Activated CD4-positive, alpha-beta T cell treated with anti-CD3 and anti-CD28 coated beads, Interleukin-2, Interleukin-4, amounts not matched to agents 100 ng/mL and 50 ng/mL, durations not matched to agents 16 hours and 8 hours (primary cell): ENCODE results near the gene SNX27.
"Not testable (repeated sequence)": the region's sequence is repeated elsewhere in the genome, so short reads cannot be mapped to it uniquely, and the experiment has no call there.

Experiments
- DNase-seq: peaks from one replicate; pipeline ENCODE4 v3.0.0-alpha.2; 2020; ENCODE audit warnings: low spot score

SNX27 gene

DNA sequence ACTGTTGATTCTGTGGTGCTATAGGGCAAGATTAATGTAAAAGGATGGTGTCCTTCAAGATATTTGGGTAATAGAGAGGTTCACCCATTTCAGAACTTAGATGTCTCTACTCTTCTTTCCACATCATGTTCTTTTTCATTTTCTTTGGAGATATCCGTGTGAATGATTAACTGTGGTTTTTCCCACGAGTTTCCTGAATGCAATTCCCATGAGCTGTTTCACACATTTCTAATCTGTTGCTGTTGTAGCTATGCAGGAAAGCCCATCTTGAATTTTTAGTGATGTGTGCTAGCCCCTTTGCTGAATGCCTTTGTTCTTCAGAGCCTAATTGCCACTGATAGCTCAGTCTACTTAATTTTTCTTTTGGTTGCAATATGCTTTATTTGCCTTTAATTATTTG is 27.6 kb downstream of the SNX27 start:
- DNase-seq = no peak

DNA sequence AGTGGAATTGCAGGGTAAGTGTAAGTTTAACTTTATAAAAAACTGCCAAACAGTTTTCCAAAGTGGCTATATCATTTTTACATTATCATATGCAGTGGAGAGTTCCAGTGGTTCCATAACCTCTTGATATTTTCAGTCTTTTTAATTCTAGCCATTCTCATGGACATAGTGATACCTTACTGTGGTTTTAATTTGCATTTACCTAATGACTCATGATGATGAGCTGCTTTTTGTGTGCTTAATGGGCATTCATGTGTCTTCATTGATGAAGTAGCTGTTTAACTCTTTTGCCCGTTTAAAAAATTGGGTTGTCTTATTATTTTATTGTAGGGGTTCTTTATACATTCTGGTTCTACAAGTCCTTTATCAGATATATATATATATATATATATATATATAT is 29.4 kb downstream of the SNX27 start:
- no peak for DNase-seq

DNA sequence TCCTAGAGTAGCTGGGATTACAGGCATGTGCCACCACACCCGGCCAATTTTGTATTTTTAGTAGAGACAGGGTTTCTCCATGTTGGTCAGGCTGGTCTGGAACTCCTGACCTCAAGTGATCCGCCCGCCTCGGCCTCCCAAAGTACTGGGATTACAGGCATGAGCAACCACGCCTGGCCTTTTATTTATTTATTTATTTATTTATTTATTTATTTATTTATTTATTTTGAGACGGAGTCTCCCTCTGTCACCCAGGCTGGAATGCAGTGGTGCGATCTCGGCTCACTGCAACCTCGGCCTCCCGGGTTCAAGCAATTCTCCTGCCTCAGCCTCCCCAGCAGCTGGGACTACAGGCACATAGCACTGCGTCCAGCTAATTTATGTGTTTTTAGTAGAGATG is 31.2 kb downstream of the SNX27 start:
- not testable (repeated sequence) for DNase-seq

DNA sequence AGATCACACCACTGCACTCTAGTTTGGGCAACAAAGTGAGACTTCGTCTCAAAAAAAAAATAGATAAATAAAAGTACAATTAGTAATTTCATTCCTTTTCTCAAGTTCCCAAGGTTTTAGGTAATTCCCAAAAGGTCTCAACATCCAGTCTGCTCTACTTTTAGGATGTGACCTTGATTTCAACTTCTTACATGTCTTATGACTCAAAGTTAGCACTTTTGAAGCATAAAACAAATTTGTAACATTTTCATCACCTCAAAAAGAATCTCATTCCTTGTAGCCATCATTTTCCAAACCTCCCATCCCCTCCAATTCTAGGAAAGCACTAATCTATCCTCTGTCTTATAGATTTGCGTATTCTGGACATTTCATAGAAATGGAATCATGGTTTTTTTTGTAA is 32.2 kb downstream of the SNX27 start:
- DNase-seq = no peak

DNA sequence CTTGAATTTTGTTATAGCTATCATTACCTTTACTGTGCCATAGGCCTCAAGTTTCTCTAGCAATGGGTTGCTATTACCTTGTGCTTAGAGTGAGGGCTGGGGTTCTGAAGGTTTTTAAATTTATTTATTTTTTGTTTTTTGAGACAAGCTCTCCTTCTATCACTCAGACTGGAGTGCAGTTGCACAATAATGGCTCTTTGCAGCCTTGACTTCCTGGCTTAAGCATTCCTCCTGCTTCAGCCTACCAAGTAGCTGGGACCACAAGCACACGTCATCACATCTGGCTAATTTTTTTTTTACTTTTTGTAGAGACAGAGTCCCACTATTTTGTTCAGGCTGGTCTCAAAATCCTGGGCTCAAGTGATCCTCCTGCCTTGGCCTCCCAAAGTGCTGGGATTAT is 41.5 kb downstream of the SNX27 start:
- no peak for DNase-seq

DNA sequence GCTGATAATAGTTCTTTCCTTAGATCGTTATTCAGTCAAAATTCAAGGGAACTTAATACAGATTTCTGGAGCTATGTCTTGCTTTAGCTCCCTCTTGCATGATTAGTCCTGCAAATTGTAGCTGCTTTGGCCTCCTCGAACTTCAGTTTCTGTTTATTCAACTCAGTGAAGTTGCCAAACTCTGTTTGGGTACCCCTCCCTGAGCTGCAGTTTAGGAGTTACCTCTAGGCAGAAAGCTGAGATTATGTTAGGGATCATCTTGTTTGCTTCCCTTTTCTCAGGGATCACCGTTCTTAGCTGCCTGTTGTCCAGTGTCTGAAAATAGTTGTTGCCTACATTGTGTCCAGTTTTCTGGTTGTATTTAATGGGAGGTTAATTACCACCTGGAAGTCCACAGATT is 43.5 kb downstream of the SNX27 start:
- DNase-seq = no peak

DNA sequence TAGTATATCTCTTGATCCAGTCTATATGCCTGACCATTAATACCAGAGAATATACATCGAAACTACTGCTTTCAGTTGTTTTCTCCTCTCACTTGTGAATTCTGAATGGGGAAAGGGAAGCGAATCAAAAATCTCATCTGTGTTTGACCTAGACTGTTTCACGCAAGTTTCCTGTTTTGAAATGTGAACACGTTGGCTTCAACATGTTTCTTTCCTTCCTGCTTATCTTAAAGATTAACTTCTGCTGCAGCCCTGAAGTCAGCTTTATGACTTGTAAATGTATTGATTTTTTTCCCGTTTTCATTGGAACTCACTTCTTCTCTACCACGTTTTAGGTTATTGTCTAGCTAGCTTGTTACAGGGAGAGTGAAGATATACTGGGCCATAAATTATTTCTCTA is 49.9 kb downstream of the SNX27 start:
- no peak for DNase-seq

DNA sequence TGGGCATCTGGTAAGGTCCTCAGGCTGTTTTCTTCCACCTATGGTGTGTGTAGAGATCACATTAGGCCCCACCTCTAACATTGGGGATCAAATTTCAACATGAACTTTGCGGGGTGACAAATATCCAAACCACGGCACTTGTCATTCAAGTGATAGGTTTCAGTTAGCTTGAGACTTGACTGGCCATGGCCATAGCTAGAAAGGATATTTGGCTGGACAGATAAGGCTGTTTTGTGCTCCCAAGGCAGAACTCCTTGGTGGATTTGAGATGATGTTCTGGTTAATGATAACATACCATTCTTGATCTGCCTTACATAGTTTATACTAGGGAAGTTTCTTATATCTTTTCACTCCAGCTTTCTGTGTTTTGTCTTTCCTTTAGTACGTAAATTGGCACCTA is 56.2 kb downstream of the SNX27 start:
- no peak for DNase-seq

DNA sequence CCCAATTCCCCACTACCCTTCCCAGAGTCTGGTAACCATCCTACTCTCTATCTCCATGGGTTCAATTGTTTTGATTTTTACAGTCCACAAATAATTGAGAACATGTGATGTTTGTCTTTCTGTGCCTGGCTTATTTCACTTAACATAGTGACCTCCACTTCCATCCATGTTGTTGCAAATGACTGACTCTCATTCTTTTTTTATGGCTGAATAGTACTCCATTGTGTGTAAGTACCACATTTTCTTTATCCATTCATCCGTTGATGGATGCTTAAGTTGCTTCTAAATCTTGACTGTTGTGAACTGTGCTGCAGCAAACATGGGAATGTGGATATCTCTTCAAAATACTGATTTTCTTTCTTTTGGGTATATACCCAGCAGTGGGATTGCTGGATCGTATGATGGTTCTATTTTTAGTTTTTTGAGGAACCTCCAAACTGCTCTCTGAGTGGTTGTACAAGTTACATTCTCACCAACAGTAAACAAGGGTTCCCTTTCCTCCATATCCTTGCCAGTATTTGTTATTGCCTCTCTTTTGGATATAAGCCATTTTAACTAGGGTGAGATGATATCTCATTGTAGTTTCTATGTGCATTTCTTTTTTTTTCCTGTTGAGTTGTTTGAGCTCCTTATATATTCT is 58.3 kb downstream of the SNX27 start:
- DNase-seq = not testable (repeated sequence)

DNA sequence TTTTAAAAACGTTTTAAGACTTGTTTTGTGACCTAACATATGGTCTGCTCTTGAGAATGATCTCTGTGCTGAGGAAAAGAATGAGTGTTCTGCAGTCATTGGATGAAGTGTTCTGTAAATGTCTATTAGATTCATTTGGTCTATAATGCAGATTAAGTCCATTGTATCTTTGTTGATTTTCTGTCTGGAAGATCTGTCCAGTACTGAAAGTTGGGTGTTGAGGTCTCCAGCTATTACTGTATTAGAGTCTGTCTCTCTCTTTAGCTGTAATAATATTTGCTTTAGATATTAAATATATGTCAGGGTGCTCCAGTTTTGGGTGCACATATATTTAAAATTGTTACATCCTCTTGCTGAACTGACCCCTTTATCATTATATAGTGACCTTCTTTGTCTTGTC is 61.6 kb downstream of the SNX27 start:
- DNase-seq = no peak

DNA sequence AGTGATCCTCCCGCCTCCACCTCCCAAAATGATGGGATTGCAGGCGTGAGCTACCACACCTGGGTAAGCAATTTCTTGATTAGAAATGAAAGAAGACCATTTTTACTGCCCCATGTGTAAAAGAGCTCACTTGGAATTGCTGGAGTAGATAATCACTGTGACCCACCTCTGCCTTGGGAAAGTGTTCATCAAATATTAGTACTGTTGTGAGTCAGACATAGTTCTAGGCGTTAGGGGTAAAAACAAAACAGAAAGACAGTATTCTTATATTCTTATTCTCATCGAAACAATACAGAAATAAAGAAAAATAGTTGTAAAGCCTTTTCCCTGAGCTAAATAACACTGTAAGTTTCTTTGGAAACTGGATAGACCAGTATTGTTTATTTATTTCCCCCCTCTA is 68.5 kb downstream of the SNX27 start:
- DNase-seq = no peak

DNA sequence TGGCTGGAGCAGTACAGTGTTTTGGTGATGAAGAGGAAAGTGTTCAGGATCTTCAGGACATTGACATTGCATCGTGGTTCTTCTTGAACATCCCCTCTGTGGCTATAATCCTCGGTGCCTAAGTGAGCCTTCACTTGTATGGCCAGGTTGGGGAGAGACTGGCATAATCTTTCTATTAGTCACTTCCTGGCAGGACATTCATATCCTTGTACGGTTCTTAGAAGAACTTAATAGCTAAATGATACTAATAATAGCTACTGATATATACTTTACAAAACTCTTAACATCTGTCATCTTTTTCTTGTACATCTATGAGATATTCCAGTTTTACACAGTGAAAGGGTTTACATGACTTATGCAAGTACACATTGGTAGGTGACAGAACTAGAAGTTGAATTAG is 69.0 kb downstream of the SNX27 start:
- no peak for DNase-seq

DNA sequence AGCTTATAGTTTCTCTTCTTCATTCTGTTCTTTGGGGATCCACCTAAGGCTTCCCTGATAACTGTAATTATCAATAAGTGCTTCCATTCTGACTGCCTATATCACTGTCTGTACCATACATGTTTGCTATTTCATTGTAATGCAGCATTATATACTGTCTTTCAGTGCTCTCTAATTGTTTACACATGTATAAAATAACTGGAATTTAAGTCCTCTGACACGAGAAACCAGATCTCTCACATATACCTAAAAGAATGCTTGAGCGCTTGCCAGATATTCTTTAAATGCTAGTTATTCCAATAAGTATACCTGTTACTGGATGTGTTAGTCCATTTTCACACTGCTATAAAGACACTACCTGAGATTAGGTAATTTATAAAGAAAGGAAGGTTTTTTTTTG is 70.1 kb downstream of the SNX27 start:
- no peak for DNase-seq

DNA sequence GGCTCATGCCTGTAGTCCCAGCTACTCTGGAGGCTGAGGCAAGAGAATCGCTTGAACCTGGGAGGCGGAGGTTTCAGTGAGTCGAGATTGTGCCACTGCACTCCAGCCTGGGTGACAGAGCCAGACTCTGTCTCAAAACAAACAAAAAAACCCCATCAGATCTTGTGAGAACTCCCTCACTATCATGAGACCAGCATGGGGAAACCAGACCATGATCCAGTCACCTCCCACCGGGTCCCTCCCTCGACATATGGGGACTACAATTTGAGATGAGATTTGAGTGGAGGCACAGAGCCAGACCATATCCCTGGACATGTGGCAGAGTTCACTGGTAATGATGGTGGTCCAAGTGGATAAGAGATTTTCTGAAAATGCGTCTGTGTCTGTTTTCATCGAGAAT is 71.1 kb downstream of the SNX27 start:
- not testable (repeated sequence) for DNase-seq

DNA sequence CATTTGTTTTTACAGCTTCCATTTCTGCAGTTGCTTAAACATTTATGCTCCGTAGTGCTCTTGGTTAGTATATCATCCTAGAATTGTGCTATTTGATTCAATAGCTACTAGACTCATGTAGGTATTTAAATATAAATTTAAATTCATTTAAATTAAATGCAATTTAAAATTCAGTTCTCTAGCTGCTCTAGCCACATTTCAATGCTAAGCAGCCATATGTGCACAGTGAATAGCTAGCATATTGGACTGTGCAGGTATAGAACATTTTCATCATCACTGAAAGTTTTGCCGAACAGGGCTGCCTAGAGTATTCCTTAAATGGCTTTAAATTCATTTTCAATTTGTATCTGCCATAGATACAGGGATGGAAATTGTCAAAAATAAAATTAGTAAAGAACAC is 72.3 kb downstream of the SNX27 start:
- DNase-seq = no peak

DNA sequence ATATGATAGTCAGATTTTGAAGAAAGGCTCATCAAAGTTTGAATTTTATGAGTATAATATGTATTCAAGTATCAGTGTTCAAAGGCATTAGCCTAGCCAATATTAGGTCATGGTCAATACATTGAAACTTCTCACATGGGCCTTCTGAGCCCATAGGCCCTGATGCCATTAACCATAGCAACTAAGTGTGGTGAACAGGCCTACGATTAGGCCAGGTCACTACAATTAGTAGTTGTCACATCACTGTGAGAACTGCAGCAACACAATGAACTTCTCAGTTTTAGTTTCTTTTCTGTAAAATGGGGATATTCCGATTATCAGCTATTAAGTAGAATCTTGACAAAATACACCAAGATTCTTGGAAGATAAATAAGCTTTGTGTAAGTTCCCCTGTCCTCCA is 74.7 kb downstream of the SNX27 start:
- no peak for DNase-seq

DNA sequence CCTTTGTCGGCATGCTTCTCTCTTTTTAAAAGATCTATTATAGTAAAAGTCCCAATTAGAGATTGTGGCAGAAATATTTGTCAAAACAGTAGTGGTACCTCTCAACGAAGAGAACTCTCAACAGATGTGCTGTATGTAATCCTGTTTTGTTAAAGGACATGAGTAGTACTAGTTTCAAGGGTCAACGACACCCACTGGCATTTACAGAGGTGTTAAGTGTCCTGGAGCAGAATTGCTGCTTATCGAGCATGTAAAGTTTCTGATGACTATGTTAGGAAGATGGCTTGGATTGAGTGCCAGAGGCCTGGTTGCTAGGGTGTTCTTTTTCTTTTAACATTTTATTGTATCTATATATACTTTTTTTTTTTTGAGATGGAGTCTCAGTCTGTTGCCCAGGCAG is 77.6 kb downstream of the SNX27 start:
- DNase-seq = no peak

DNA sequence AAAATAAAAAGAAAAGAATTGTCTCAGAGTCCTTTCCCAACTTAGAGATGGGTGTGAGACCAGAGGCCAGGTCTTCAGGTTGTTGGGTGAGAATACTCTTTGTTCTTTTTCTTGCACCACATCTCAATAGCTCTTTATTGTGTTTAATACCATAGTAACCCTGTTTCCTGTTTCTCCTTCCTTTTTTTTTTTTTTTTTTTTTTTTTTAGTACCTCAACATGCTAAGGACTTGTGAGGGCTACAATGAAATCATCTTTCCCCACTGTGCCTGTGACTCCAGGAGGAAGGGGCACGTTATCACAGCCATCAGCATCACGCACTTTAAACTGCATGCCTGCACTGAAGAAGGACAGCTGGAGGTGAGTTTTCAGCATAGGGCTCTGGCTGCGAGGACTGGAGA is 80.4 kb downstream of the SNX27 start:
- DNase-seq = no peak

DNA sequence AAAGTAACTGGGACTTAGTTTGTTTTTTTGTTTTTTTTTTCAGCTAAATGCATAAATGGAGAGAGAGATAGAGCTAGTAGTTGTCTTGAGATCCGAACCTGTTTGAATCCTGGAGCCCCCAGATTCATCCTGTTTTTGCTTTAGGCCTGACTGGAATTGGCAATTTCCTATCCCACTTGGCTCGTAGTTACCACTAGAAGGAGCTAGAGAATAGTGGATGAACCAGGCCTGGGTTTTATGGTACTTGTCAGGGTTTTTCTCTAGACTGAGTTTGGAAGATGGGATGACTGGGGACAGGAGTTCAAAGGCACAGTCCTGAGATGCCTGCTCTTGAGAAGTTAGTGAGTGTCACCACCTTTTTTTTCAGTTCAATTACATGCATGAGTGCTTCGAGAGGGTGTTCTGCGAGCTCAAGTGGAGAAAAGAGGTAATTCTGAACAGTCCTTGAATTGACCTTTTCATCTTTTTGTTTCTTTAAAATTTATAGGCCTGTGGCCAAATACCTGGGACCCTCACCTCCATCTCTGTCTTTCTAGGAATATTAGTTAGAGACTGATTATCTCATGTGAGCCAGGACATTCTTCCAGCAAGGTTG is 81.3 kb downstream of the SNX27 start:
- no peak for DNase-seq

DNA sequence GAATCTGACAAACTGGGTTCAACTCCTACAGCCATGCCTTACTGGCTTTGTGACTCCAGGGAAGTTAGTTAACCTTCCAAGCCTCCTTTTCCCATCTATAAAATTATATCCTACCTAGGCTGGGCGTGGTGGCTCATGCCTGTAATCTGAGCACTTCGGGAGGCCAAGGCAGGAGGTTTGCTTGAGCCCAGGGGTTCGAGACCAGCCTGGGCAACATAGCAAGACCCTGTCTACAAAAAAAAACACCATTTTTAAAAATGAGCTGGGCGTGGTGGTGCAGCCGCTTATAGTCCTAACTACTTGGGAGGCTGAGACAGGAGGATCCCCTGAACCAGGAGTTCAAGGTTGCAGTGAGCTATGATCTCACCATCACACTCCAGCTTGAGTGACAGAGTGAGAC is 89.7 kb downstream of the SNX27 start:
- no peak for DNase-seq

DNA sequence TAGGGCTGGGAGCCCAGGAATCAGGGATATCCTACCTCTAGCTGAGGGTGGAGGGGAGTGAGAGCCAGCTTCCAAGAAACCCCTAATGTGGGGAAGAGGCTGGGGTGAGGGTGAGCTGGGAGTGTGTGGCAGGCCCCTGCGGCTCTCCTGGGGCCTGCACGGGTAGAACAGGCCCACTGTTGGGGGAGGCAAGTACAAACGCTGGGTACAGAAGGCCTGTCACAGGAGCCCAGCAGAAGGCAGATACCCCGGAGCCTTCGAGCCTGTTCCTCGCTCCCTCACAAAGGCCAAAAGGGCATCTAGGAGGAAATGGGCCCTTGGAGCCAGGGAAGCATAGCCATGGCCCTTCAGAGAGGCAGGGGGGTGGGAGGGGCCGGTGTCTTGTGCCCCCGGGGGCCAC is 91.1 kb downstream of the SNX27 start:
- no peak for DNase-seq

DNA sequence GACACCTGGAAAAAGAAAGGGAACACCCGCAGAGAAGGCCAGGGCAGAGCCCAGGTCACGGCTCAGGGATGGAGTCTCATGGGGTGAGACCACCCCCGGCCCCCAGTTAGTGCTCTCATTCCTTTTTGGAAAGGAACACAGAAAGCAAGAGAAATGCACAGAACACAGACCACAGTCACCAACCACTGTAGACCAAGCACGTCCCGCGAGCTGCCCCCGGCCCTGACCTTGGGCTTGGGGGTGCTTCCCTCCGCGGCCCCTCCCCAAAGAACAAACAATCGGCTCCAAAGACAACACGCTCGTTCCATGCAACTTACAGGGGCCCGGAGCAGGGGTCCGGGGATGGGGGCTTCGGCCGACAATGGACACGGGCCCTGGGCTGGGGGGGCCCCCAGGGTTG is 92.0 kb downstream of the SNX27 start:
- DNase-seq = no peak

DNA sequence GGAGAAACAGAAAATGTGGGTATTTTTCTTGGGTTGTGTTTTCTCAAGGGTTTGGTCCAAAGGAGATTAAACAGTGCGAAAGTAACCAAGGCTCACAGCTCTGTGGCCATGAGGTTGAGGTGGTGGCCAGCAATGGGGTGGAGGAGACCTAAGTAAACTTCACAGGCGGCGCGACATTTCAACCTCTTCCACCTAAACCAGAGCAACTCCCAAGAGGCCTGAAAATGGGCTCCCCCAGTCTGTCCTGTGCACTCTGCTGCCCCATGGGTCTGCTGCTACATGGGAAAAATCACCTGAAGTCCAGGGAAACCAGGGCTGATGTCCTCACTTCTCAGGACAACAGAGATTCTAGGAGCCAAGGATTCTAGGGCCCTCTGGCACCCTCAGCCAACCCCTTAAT is 92.4 kb downstream of the SNX27 start:
- no peak for DNase-seq

DNA sequence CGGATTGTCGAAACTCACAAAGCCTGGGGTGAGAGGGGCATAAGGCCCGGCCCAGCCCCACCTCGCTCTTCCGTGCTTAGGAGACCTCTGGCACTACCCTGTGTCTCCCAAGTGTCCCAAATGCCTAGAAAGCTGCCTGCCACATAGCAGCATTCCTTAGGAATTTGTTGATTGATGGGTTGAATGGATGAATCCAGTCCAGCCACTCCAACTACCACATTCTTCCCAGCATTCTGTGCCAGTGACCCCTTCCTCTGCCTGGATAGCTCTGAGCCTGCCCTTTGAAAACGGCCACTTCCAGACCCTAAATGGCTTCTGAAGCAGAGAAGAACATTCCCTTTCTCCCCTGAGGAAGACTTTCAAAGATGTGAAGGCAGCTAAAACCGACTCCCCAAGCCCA is 93.3 kb downstream of the SNX27 start:
- no peak for DNase-seq
